NCI-H524 (cell line): ENCODE results near the gene AKAP10.
"Not testable (repeated sequence)": the region's sequence is repeated elsewhere in the genome, so short reads cannot be mapped to it uniquely, and the experiment has no call there.

Experiments
- DNase-seq, 2 experiments: peaks; one replicate each; lab custom pipeline; 2025; lab: John Stamatoyannopoulos, UW

Gene AKAP10

DNA sequence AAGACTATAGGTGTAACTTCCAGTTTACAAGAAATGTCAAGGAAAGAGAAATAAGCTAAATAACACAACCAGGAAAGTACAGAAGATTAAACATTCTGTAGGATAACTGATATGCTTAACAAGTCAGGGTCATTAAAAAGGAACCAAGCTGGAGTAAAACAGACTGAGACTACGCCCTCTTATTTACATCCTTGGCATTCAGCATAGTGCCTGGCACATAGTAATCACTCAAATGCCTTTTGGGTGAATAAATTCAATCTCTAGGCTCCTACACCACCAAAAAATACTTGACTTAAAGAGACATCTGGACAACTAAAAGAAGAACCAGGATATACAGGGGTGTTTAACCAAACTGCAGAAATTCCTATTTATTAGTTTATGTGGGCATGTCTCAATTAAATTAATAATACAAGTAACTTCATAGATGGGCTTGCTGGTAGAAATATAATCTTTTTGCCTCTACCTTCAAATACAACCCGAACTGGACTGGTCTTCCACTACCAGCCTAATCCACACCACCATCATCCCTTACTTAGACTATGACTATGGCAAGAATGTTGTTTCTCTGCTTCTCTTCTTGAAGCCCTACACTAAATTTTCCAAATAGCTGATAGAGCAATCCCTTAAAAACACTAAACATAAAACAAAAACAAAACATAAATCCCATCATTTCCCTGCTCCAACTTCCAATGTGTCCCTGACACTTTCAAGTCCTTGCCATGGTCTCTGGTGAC lies 62.2 kb downstream of the AKAP10 start:
- DNase-seq, result no peak

- no peak for DNase-seq
Observed at GRCh38 chr17:19911033-19911432, 66.6 kb downstream of the AKAP10 start.

DNA sequence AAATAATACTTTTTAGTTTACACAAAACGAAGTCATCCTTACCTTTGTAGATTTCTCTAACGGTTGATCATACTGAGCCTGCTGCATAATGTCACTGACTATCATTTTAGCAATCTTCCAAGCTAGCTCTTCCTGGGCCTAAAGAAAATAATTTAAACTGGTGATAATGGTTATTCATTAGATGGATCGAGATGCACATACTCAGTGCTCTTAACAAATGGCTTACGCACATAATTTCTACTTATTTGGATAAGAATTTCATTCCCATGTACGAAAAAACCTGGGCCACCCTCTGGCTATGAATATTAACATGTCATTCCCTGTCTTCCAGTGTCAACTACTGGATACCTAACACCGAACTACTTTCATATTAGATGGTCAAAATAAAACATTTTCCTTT lies 68.5 kb downstream of the AKAP10 start:
- no peak for DNase-seq

DNA sequence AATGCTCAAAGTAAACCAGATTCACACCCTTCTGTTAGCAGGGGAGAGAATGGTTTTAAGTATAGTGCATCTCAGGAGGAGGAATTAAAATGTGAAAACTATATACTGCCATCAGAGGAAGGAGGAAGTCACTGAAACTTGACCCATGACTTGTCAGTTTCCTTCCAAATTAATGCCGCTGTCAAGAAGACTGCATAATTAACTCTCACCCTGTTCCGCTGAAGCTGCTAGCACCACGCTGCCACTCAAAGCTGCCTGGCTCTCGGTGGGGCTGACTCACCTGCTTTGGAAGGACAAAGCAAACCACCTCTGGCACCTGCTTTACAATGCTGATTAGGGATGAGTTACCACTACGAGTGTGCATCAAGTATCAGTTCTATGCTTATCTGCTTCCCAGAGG lies 72.1 kb downstream of the AKAP10 start:
- no peak for DNase-seq

DNA sequence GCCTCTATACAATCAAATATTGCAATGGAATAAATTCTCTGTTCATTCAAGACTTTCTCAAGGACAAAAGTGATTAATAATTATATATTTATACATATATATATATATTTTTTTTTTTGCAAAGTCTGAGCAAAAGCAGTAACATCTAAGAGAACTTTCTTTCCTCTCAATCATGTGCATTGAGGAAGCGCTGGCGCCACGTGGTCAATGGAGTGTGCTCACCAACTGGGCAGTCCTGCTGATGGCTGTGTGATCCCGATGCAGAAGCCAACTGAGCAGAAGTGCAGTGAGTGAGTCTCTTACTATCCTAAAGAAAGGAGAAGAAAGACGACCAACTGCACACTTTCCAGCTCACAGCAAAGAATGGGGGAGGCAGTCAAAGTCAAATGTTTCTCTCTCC lies 72.7 kb downstream of the AKAP10 start:
- no peak for DNase-seq

- no peak for DNase-seq
Observed at GRCh38 chr17:19904412-19904811, 73.2 kb downstream of the AKAP10 start.

- DNase-seq, result no peak
Observed at GRCh38 chr17:19900809-19901208, 76.8 kb downstream of the AKAP10 start.

GRCh38 chr17:19897903-19898302 lies 79.7 kb downstream of the AKAP10 start:
- no peak for DNase-seq

- DNase-seq, result no peak
Observed at GRCh38 chr17:19897090-19897837, 80.4 kb downstream of the AKAP10 start.

DNA sequence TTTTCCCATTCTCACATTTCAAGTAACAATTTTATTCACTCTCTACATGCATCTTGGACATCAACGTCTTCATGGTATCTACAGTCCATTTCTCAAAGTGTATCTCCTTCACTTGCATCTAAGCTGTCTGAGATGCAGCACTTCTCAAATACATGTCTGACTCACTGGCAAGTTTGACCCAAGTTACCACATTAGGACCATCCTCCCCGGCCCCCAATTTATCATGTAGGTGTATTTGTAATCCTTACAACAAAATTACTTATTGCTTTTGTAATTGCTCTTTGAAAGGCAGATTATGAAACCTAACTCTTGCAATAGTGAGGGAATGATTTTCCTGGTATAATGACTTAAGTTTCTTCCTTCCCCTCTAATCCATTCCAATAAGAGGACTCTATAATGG lies 80.9 kb downstream of the AKAP10 start:
- DNase-seq, result no peak

DNA sequence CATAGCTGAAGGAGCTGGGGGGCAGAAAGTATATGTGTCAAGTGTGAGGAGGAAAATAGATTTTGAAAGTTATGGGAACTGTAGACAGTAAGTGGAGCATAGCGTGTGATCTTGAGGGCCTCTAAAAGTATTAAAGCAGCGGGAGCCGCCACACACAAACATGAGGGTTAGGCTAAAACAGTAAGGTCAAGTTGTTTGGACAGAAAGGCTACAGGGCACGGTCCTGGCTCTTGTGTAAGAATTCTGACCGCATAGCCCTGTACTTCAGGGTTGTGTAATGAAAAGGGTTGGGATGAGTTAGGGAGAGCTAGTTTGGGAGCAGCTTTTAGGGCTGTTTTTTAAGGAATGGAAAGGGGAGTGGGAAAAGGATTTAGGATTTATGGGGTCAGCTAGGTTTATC lies 87.1 kb downstream of the AKAP10 start:
- not testable (repeated sequence) for DNase-seq

GRCh38 chr17:19890001-19890400 lies 87.6 kb downstream of the AKAP10 start:
- DNase-seq, result not testable (repeated sequence)

- no peak for DNase-seq
Observed at GRCh38 chr17:19886116-19886515, 91.5 kb downstream of the AKAP10 start.

- DNase-seq, result no peak
Observed at GRCh38 chr17:19883537-19884215, 94.0 kb downstream of the AKAP10 start.

DNA sequence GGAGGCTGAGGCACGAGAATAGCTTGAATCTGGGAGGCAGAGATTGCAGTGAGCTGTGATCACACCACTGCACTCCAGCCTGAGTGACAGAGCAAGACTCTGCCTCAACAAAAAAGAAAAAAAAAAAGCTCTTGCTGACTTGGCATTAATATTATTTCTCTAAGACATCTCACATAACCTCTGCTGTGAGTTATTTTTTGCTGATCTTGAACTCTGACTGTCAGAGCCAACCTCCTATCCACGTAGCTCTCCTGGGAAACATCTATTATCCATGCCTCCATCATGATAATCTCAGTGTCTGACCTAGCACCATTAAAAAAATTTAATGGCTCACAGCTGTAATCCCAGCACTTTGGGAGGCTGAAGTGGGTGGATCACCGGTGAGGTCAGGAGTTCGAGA lies 97.2 kb downstream of the AKAP10 start:
- DNase-seq, result no peak

- no peak for DNase-seq
Observed at GRCh38 chr17:19877364-19877945, 100.2 kb downstream of the AKAP10 start.

GRCh38 chr17:19876529-19877161 lies 101.0 kb downstream of the AKAP10 start:
- no peak for DNase-seq

- no peak for DNase-seq
Observed at GRCh38 chr17:19874256-19874655, 103.4 kb downstream of the AKAP10 start.

- DNase-seq, result no peak
Observed at GRCh38 chr17:19873346-19873745, 104.3 kb downstream of the AKAP10 start.

- DNase-seq, result no peak
Observed at GRCh38 chr17:19868079-19868395, 109.6 kb downstream of the AKAP10 start.

- peak; percentile 28 to 72 for DNase-seq
Observed at GRCh38 chr17:19867329-19868078, 110.1 kb downstream of the AKAP10 start, which contains the start of gene ULK2. TSS of gene ULK2 (minus strand) at chr17:19867936. CDS start at chr17:19867417, 519 bp downstream.

GRCh38 chr17:19867079-19867328 lies 110.6 kb downstream of the AKAP10 start:
- DNase-seq, result peak in 1 of 2 experiments; percentile 73
